Right lobe of liver (tissue), 6 donors: ENCODE data around the gene HSD11B2. TPM values are rescaled to one million over a fixed set of nuclear protein-coding genes. Genes with fewer than 3 reads are reported as not detected.

Experiments used
- ATAC-seq, 4 donors: fragments of 200-7000 bp; cut with Tn5 transposase; one replicate each; pipeline ENCODE4 v1.9.1; 2020; ENCODE audit warnings: mild to moderate bottlenecking in 4 of 4, moderate library complexity in 4 of 4
- DNase-seq, 3 donors: peaks; one replicate each; pipeline ENCODE4 v3.0.0-alpha.2; 2020
- H3K27ac ChIP-seq, 3 donors: fragments of 200-600 bp; one replicate each; pipeline ENCODE4 v1.8.0; 2022
- H3K27me3 ChIP-seq, 2 donors: fragments of 200-600 bp; one replicate each; pipeline ENCODE4 v1.8.0; 2022
- H3K36me3 ChIP-seq, 4 donors: fragments of 200-600 bp; sonication (generic) in 1 of 4; one replicate each; pipeline versions ENCODE4 v1.5.1 to v1.8.0; 2017 to 2022; ENCODE audit warnings: control low read depth in 1 of 4
- H3K4me1 ChIP-seq, 4 donors: fragments of 200-600 bp; sonication (generic) in 1 of 4; one replicate each; pipeline versions ENCODE4 v1.5.1 to v1.8.0; 2017 to 2022; ENCODE audit warnings: control low read depth in 1 of 4
- H3K4me3 ChIP-seq, 3 donors: fragments of 200-600 bp; one replicate each; pipeline ENCODE4 v1.8.0; 2022
- H3K9me3 ChIP-seq, 4 donors: fragments of 200-600 bp; sonication (generic) in 1 of 4; one replicate each; pipeline versions ENCODE4 v1.5.1 to v1.8.0; 2017 to 2022; ENCODE audit warnings: control low read depth in 1 of 4
- CTCF ChIP-seq, 4 donors: fragments of 200-600 bp in 3 of 4; fragments of 450-650 bp in 1 of 4; IDR thresholded peaks; one replicate each; pipeline versions ENCODE4 v1.5.1 to v1.8.0; 2016 to 2022; ENCODE audit warnings: antibody characterized with exemption in 4 of 4, mild to moderate bottlenecking in 2 of 4
- POLR2A ChIP-seq: fragments of 450-650 bp; IDR thresholded peaks from one replicate; pipeline ENCODE4 v1.6.1; 2017; ENCODE audit warnings: antibody characterized with exemption, mild to moderate bottlenecking
- WGBS: methylation state at CpG from one replicate; pipeline ENCODE4 v1.1.6; 2018; ENCODE audit warnings: low coverage, low lambda C conversion rate; ENCODE audit not compliant: insufficient coverage; ENCODE audit errors: missing lambda C conversion rate; 5-methylcytosine and 5-hydroxymethylcytosine counted together
- intact Hi-C, 2 donors: fragments of 100-400 bp; cut with DNase I; formaldehyde crosslinking; loops; one replicate each; pipeline versions ENCODE4 v1.11.2 to v1.14.1; 2022
- total RNA-seq, 6 experiments: library from RNA; depleted of rRNA in 2 of 6; stranded (reverse); fragments of >200 nt in 2 of 6; fragmentation: NEBNext Ultra II Directional in 3 of 6; extraction: Animal tissue kit (Norgen Biotek cat#: 25700) in 3 of 6; gene quantifications; one replicate each; pipeline versions ENCODE4 v1.1.0 to v1.2.4, GENCODE V29; 2016 to 2023
- donor health status: DM: no; HTN: yes; CAD: no.
- donor health status: DM: no; HTN: no; CAD: no.
- donor health status: DM: no; HTN: no; CAD: no.
- donor health status: DM: no; HTN: yes; CAD: no.
- donor health status: DM: no; HTN: yes; CAD: no.

The HSD11B2 gene
- total RNA-seq, 6 experiments from 2014 or later: 1.3 to 2.7 (median 2.1) TPM

GRCh38 chr16:67457611-67458010 lies 26.7 kb downstream of the HSD11B2 start:
- ATAC-seq (no peak), DNase-seq (no peak)
- H3K4me1 ChIP-seq: peaks cover 0 to 29% (median 17%) of the 10 kb centered on the region in 4 donors
- TF ChIP-seq CTCF (IDR thresholded peaks at IDR 0.05) (no peak), POLR2A (no peak)
- WGBS: 100% methylated on average over 1 of the region's 7 CpGs
- H3K36me3 ChIP-seq: peaks cover 0 to under 1% (median 0%) of the 10 kb centered on the region in 4 donors
- intact Hi-C loops: no loop called here
- H3K27me3 ChIP-seq: no peaks in the 10 kb centered on the region
- peak overlapping the region in 1 of 3 donors; percentile 47 for H3K27ac ChIP-seq
- H3K4me3 ChIP-seq: no peak overlapping the region
- no peaks in the 10 kb centered on the region for H3K9me3 ChIP-seq

DNA sequence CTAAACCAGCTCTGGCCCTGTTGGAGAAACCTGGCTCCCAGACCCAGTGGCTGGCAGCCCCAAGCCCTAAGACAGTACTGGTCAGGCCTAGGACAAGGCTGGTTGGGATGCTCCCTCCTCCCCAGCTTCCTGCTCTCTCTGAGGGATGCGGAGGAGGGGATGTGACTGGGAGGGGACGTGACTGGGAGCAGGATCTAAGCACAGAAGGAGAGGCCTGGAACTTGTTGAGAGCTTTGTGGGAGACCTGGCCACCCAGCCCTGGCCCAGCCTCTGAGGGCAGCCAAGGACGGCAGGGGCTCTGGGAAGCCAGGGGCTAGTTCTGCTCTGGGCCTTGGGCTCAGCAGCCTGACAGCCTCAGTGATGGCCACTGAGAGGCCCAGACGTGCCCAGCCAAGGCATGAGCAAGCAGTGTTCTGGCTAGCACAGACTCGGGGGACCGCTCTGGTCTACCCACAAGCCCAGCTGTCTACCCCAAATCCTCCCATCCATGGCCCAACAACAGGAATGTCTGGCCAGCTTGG lies 27.3 kb downstream of the HSD11B2 start:
- no peak for TF ChIP-seq CTCF (IDR thresholded peaks at IDR 0.05)
- no peak for TF ChIP-seq POLR2A
- H3K4me3 ChIP-seq: no peak overlapping the region

DNA sequence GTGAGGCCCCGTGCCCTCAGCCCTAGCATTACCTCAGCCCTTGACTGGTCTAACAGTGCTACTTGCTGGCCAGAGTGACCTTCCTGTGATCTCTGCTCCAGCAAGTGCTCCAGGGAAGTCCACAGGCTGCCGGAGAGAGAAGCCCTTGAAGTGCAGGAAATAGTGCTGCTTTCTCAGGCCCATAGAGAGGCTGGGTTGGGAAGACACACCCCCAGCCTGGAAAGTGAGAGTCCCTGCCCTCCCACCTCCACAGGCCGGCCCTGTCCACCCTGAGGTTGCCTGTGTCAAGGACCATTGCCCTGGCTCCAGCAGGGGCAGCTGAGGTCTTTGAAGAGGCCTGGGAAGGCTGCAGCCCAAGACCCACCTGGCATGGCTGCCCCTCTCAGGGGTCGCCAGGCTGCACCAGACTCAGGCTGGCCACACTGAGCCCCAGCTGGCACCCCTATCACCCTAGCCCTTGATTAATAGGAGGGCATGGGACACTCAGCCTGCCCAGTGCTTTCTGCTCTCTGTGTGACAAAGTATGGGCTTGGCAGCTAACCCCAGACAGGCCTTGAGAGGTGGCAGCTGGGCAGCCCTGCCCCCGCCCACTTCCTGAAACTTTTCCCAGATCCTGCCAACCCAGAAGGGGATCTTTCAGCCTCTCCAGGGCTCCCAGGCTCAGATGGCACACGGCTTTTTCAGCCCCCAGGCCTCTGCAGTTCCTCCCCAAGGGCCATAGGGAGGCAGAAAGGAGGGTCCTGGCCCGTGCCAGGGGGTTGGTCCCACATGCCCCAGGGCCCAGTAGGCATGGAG lies 28.3 kb downstream of the HSD11B2 start:
- intact Hi-C loops: no loop called here
- H3K4me1 ChIP-seq: peaks cover 0 to 31% (median 17%) of the 10 kb centered on the region in 4 donors
- H3K27ac ChIP-seq: peak overlapping the region in 2 of 3 donors; percentile 53 to 66
- no peaks in the 10 kb centered on the region for H3K9me3 ChIP-seq
- H3K36me3 ChIP-seq: no peaks in the 10 kb centered on the region
- DNase-seq (peak in 1 of 3 donors; percentile 64), ATAC-seq (peak; percentile 55 to 77 (median 67))
- whole genome bisulfite sequencing: 33% methylated on average over 4 of the region's 7 CpGs
- no peaks in the 10 kb centered on the region for H3K27me3 ChIP-seq
- TF ChIP-seq POLR2A (no peak), CTCF (IDR thresholded peaks at IDR 0.05) (no peak)
- no peak overlapping the region for H3K4me3 ChIP-seq

More for the DNA sequence above, 27.3 kb downstream of the HSD11B2 start:
- WGBS: 100% methylated on average over 3 of the region's 6 CpGs
- peaks cover 0 to 29% (median 17%) of the 10 kb centered on the region in 4 donors for H3K4me1 ChIP-seq
- no peaks in the 10 kb centered on the region for H3K9me3 ChIP-seq
- no peaks in the 10 kb centered on the region for H3K36me3 ChIP-seq
- peak in 1 of 4 donors; percentile 11 for ATAC-seq
- H3K27me3 ChIP-seq: no peaks in the 10 kb centered on the region
- intact Hi-C loops: no loop called here
- DNase-seq: no peak
- H3K27ac ChIP-seq: peak overlapping the region in 1 of 3 donors; percentile 47

- peak in 3 of 4 donors; percentile 4 to 17 (median 10) for ATAC-seq
- TF ChIP-seq POLR2A (no peak), CTCF (IDR thresholded peaks at IDR 0.05) (no peak)
- no peak for DNase-seq
- Histone ChIP-seq H3K4me1 (peaks cover 0 to 36% (median 17%) of the 10 kb centered on the region in 4 donors), H3K27ac (peak overlapping the region in 2 of 3 donors; percentile 53 to 66), H3K27me3 (no peaks in the 10 kb centered on the region), H3K4me3 (no peak overlapping the region), H3K36me3 (no peaks in the 10 kb centered on the region), H3K9me3 (no peaks in the 10 kb centered on the region)
- 20% methylated on average over 1 of the region's 3 CpGs for WGBS
- intact Hi-C loops: no loop called here
Observed at GRCh38 chr16:67459861-67460150, 28.9 kb downstream of the HSD11B2 start.
